BLaER1 (cell line): ENCODE measurements around the gene KIAA0930.
A peak's percentile ranks its signal among the peaks of the same experiment; 100 is the strongest.
"Not testable (repeated sequence)": the region's sequence is repeated elsewhere in the genome, so short reads cannot be mapped to it uniquely, and the experiment has no call there.

Source experiments
- H3K27ac ChIP-seq: shearing (Covaris generic); formaldehyde crosslinking; 2 replicates; pipeline ENCODE4 v1.8.1; 2022
- H3K27me3 ChIP-seq: shearing (Covaris generic); formaldehyde crosslinking; 2 replicates; pipeline ENCODE4 v1.8.1; 2022
- H3K36me3 ChIP-seq: shearing (Covaris generic); formaldehyde crosslinking; 2 replicates; pipeline ENCODE4 v1.8.1; 2022
- H3K4me1 ChIP-seq: shearing (Covaris generic); formaldehyde crosslinking; 2 replicates; pipeline ENCODE4 v1.8.1; 2022
- H3K4me2 ChIP-seq: shearing (Covaris generic); formaldehyde crosslinking; 2 replicates; pipeline ENCODE4 v1.8.1; 2022
- H3K4me3 ChIP-seq: shearing (Covaris generic); formaldehyde crosslinking; 2 replicates; pipeline ENCODE4 v1.8.1; 2022
- H3K9ac ChIP-seq: shearing (Covaris generic); formaldehyde crosslinking; 2 replicates; pipeline ENCODE4 v1.8.1; 2022
- H3K9me3 ChIP-seq: shearing (Covaris generic); formaldehyde crosslinking; 2 replicates; pipeline ENCODE4 v1.8.1; 2022
- H4K20me1 ChIP-seq: shearing (Covaris generic); formaldehyde crosslinking; 2 replicates; pipeline ENCODE4 v1.8.1; 2022
- Cebpa-rat ChIP-seq: shearing (Covaris generic); IDR thresholded peaks from 2 replicates; pipeline ENCODE4 v1.8.1; 2022

Gene KIAA0930

GRCh38 chr22:45240810-45241631 lies at the start of gene KIAA0930:
TSS of gene KIAA0930 (minus strand) at chr22:45240894. CDS start at chr22:45240703, 191 bp downstream.
- no peaks in the 10 kb centered on the region for H3K9me3 ChIP-seq
- TF ChIP-seq Cebpa-rat: no peak

GRCh38 chr22:45286854-45287551 lies 46.3 kb upstream of the KIAA0930 start:
- Histone ChIP-seq H3K4me3 (no peak overlapping the region), H3K27me3 (peaks cover 8% of the 10 kb centered on the region), H3K4me1 (peaks cover 42% of the 10 kb centered on the region), H3K27ac (peak overlapping the region; percentile 15; the same call in 1 of the 2 replicates), H4K20me1 (no peaks in the 10 kb centered on the region), H3K9ac (no peak overlapping the region), H3K4me2 (peak overlapping the region; percentile 35; the same call in 1 of the 2 replicates), H3K9me3 (no peaks in the 10 kb centered on the region), H3K36me3 (no peaks in the 10 kb centered on the region)
- TF ChIP-seq Cebpa-rat: no peak

More at GRCh38 chr22:45240810-45241631, at the start of gene KIAA0930:
- Histone ChIP-seq H3K36me3 (peaks cover 20% of the 10 kb centered on the region), H3K27me3 (no peaks in the 10 kb centered on the region), H3K4me1 (peaks cover 58% of the 10 kb centered on the region), H3K4me3 (peak within 1 kb of the TSS; percentile 89), H3K4me2 (peak within 1 kb of the TSS; percentile 96), H4K20me1 (peaks cover 44% of the 10 kb centered on the region), H3K9ac (peak within 1 kb of the TSS; percentile 86), H3K27ac (peak within 1 kb of the TSS; percentile 80)

DNA sequence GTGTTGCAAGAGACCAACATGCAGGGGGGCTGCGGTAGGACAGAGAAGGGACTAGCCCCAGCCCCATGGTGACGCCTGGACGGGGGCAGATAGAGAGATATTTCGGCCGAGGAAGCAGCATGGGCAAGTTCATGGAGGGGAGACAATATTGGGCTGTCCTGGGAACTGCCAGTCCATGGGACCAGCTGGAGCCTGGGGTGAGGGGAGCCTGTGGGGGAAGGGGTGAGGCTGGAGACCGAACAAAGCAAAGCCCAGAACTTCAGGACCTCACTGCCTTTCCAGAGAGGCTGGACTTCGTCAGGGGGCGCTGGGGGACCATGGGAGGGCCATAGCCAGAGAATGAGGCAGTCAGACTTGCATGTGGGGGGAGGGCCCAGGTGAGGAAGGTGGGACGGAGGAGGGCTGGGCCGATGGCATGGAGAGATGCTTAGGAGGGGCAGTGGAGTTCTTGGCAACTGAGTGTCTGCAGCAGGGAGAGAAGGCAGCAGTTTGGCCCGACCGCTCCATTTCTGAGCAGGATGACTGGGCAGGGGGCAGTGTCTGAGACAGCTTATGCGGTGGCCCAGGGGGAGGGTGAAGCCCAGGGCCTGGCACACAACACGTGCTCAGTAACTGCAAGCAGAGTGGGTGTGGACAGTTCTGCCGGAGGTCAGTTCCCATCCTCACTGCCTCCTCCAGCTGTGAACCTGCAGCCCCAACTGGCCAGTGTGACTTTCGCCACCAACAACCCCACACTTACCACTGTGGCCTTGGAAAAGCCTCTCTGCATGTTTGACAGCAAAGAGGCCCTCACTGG lies 44.8 kb upstream of the KIAA0930 start:
- no peak for TF ChIP-seq Cebpa-rat
- Histone ChIP-seq H3K27me3 (peaks cover 8% of the 10 kb centered on the region), H3K36me3 (no peaks in the 10 kb centered on the region), H3K4me3 (no peak overlapping the region), H4K20me1 (no peaks in the 10 kb centered on the region), H3K4me2 (peak overlapping the region; percentile 55), H3K9me3 (no peaks in the 10 kb centered on the region), H3K9ac (no peak overlapping the region), H3K4me1 (peaks cover 31% of the 10 kb centered on the region), H3K27ac (no peak overlapping the region)

- H3K4me2 ChIP-seq: peak within 1 kb of the TSS; percentile 55
- H3K9me3 ChIP-seq: no peaks in the 10 kb centered on the region
- TF ChIP-seq Cebpa-rat: no peak
- peaks cover 35% of the 10 kb centered on the region for H3K4me1 ChIP-seq
- H3K36me3 ChIP-seq: no peaks in the 10 kb centered on the region
- peaks cover 8% of the 10 kb centered on the region for H3K27me3 ChIP-seq
- no peak within 1 kb of the TSS for H3K4me3 ChIP-seq
- no peaks in the 10 kb centered on the region for H4K20me1 ChIP-seq
- H3K27ac ChIP-seq: no peak within 1 kb of the TSS
- no peak within 1 kb of the TSS for H3K9ac ChIP-seq
These were observed 44.1 kb upstream of the KIAA0930 start, which contains the start of gene UPK3A for GRCh38 chr22:45284705-45285262. TSS of gene UPK3A (plus strand) at chr22:45284949. CDS start at chr22:45285014, 65 bp downstream.

- H3K9me3 ChIP-seq: no peaks in the 10 kb centered on the region
- no peak overlapping the region for H3K4me2 ChIP-seq
- no peak for TF ChIP-seq Cebpa-rat
- no peaks in the 10 kb centered on the region for H4K20me1 ChIP-seq
- peaks cover 8% of the 10 kb centered on the region for H3K27me3 ChIP-seq
- H3K27ac ChIP-seq: no peak overlapping the region
- no peak overlapping the region for H3K4me3 ChIP-seq
- peaks cover 20% of the 10 kb centered on the region for H3K4me1 ChIP-seq
- H3K9ac ChIP-seq: no peak overlapping the region
- H3K36me3 ChIP-seq: no peaks in the 10 kb centered on the region
These were observed 40.3 kb upstream of the KIAA0930 start for GRCh38 chr22:45281010-45281409.

GRCh38 chr22:45280587-45280980 lies 39.9 kb upstream of the KIAA0930 start:
- no peak overlapping the region for H3K4me3 ChIP-seq
- peaks cover 8% of the 10 kb centered on the region for H3K27me3 ChIP-seq
- H3K4me1 ChIP-seq: peaks cover 20% of the 10 kb centered on the region
- H3K9ac ChIP-seq: no peak overlapping the region
- no peaks in the 10 kb centered on the region for H4K20me1 ChIP-seq
- no peak overlapping the region for H3K4me2 ChIP-seq
- H3K9me3 ChIP-seq: no peaks in the 10 kb centered on the region
- H3K27ac ChIP-seq: no peak overlapping the region
- TF ChIP-seq Cebpa-rat: no peak
- no peaks in the 10 kb centered on the region for H3K36me3 ChIP-seq

GRCh38 chr22:45278125-45278524 lies 37.4 kb upstream of the KIAA0930 start:
- Histone ChIP-seq H3K27ac (no peak overlapping the region), H3K4me3 (no peak overlapping the region)

GRCh38 chr22:45277720-45278119 lies 37.0 kb upstream of the KIAA0930 start:
- peaks cover 13% of the 10 kb centered on the region for H3K4me1 ChIP-seq
- H3K4me2 ChIP-seq, H3K9ac ChIP-seq, H4K20me1 ChIP-seq, H3K4me3 ChIP-seq, H3K36me3 ChIP-seq, H3K9me3 ChIP-seq, H3K27ac ChIP-seq, H3K27me3 ChIP-seq: not testable (repeated sequence)

More at GRCh38 chr22:45278125-45278524, 37.4 kb upstream of the KIAA0930 start:
- no peaks in the 10 kb centered on the region for H3K36me3 ChIP-seq
- H3K4me2 ChIP-seq: no peak overlapping the region
- H3K9ac ChIP-seq: no peak overlapping the region
- H3K4me1 ChIP-seq: peaks cover 13% of the 10 kb centered on the region
- H3K9me3 ChIP-seq: no peaks in the 10 kb centered on the region
- TF ChIP-seq Cebpa-rat: no peak
- no peaks in the 10 kb centered on the region for H3K27me3 ChIP-seq
- no peaks in the 10 kb centered on the region for H4K20me1 ChIP-seq

DNA sequence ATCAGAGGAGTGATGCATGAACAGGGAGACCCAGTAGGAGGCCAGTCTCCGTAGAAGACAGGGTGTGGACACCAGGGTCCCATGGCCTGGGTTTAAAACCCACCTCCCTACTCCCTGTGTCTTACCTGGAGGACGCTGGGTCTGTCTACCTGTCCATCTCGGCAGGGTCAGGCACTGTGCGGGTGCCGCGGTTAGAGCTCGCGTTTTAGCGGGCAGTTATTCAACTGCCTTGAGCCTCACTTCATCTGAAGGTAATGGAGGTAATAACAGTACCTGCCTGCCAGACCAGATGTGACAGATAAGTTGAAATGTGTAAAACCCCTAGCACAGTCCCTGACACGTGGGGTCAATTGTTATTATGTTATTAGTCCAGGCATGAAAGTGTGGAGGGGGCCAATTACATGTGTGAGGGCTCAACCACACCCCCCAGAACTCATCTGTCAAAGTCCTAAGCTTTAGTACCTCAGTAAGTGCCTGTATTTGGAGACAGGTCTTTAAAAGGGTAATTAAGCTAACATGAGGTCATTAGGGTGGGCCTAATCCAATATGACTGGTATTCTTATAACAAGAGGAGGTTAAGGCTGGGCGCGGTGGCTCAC lies 35.9 kb upstream of the KIAA0930 start:
- Histone ChIP-seq H3K4me2 (no peak overlapping the region), H4K20me1 (no peaks in the 10 kb centered on the region), H3K27me3 (no peaks in the 10 kb centered on the region), H3K27ac (no peak overlapping the region), H3K9me3 (no peaks in the 10 kb centered on the region), H3K36me3 (no peaks in the 10 kb centered on the region), H3K4me1 (peaks cover 13% of the 10 kb centered on the region), H3K4me3 (no peak overlapping the region), H3K9ac (no peak overlapping the region)
- no peak for TF ChIP-seq Cebpa-rat
